Right ventricle myocardium inferior (tissue), 1 donor: ENCODE data around the gene EIF5. TPM values are rescaled to one million over a fixed set of nuclear protein-coding genes. Genes with fewer than 3 reads are reported as not detected.

Source experiments
- ATAC-seq: fragments of 200-7000 bp; cut with Tn5 transposase; one replicate; pipeline ENCODE4 v1.9.1; 2020; ENCODE audit warnings: mild to moderate bottlenecking, moderate library complexity
- DNase-seq: peaks from one replicate; pipeline ENCODE4 v3.0.0; 2021; ENCODE audit errors: missing footprints
- intact Hi-C: fragments of 100-400 bp; cut with DNase I; formaldehyde crosslinking; loops from one replicate; pipeline ENCODE4 v1.11.0; 2022
- long read RNA-seq: library from polyadenylated mRNA; unstranded; transcript quantifications from one replicate; pipeline ENCODE4 v2.0.0, GENCODE V29; 2021
- total RNA-seq: library from RNA; stranded (reverse); fragmentation: NEBNext Ultra II Directional; extraction: Animal tissue kit (Norgen Biotek cat#: 25700); gene quantifications from one replicate; pipeline ENCODE4 v1.2.1, GENCODE V29; 2021
- donor health status: DM: no; HTN: yes; CAD: no; lungs with severe emphysema.

EIF5 gene
- total RNA-seq = 252 TPM
- long read RNA-seq, full-length matches to known transcripts = 146 of 202 reads
- long read RNA-seq, partial matches to known transcripts = 45 of 202 reads
- long read RNA-seq, other reads (novel, unspliced or antisense) = 11 of 202 reads

DNA sequence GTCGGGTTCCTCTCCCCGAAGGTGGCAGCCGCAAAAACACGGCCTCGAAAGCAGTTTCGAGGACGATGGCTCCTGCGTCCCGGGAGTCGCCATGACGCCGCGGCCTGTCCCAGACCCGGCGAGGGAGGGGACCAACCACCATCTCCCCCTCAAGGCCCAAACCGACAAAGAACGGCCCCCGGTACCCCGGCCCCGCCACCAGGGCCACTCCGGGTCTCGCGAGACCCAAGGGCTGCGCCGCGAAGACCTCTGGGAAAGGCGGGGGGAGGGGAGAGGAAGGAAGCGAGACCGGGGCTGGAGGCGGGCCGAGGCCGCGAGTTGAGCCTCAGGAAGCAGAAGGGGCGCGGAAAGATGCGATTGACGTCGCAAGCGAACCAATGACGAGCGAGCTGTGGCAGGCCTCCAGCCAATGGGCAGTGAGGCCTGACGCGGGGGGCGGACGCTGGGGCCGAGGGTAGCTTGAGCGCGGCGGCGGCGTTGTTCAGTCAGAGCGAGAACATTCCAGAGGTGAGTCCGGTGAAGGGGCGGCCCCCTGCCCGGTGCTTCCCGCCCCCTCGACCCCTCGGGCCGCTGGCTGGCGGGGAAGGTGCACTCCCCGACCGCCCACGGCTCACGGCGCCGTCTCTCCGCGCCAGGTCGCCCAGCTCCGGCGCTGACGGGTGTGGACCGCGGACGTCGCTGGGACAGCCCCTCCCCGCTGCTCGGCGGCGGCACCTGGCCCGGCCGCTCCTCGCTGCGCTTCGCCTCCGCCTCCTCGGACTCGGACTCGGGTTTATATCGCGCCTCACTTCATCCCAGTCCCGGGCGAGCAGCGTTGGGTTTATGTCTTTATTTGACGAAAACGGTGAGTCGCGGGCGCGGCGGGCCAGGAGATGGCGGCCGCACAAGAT lies at the start of gene EIF5:
EIF5 (plus strand) TSS at position 484 of the 890 bp plus-strand sequence. CDS start 1,624 bp downstream, outside the sequence.
- peak; percentile 99 for DNase-seq
- intact Hi-C loops = loop anchor here (2.0 kb wide), 1 partner anchor 51 kb away; the partner anchor contains the start of gene MARK3
- peak; percentile 96 for ATAC-seq

DNA sequence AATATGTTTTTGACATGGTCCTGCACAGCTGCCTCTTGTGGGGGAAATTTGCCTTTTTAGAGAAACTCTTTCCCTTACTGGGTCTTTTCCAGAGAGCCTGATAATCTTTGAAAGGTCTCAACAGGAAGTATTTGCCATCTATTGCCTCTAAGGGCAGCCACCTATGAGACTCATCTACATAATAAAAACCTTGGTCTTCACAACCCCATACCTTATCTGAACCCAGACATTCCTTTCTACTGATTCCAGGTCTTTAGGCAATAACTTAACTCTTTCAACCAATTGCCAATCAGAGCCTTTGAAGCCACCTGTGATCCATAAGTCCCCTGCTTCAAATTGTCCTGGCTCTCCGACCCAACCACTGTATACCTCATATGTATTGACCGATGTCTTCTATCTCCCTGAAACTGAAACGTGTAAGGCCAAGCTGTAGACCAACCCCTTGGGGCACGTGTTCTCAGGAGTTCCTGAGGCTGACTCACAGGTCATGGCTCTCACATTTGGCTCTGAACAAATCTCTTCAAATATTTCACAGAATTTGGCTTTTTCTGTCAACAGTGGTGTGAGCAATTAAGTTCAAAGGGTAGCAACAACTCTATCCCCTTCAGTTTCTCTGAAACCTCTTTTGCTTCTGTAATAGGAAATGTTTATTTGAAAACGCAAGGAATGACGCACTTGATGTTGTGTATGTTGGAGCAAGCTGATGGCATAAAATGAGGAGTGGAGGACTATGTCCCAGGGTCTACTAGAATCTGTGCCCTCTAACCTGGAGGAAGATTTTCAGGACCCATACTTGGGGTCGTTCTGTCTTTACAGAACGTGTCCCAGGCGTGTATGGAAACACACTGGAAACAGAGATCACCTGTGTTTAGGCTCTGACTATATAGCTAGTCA lies 49.2 kb upstream of the EIF5 start:
- ATAC-seq = no peak
- DNase-seq = no peak
- intact Hi-C loops = no loop called here

DNA sequence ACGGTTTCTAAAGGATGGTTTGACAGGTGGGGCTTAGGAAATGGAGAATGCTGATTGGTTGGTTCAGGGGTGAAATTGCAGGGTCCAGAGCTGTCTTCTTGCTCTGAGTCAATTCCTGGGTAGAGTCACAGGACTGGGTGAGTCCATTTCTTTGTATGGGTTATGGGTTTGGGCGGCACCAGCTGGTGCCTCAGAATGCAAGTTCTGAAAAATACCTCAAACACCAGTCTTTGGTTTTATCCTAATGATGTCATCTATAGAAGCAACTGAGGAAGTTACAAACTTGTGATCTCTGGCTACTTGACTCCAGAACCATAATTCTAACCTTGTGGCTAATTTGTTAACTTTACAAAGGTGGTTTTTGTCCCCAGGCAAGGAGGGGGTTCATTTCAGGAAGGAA lies 47.6 kb upstream of the EIF5 start:
- ATAC-seq (no peak), DNase-seq (no peak)
- intact Hi-C loops = no loop called here

DNA sequence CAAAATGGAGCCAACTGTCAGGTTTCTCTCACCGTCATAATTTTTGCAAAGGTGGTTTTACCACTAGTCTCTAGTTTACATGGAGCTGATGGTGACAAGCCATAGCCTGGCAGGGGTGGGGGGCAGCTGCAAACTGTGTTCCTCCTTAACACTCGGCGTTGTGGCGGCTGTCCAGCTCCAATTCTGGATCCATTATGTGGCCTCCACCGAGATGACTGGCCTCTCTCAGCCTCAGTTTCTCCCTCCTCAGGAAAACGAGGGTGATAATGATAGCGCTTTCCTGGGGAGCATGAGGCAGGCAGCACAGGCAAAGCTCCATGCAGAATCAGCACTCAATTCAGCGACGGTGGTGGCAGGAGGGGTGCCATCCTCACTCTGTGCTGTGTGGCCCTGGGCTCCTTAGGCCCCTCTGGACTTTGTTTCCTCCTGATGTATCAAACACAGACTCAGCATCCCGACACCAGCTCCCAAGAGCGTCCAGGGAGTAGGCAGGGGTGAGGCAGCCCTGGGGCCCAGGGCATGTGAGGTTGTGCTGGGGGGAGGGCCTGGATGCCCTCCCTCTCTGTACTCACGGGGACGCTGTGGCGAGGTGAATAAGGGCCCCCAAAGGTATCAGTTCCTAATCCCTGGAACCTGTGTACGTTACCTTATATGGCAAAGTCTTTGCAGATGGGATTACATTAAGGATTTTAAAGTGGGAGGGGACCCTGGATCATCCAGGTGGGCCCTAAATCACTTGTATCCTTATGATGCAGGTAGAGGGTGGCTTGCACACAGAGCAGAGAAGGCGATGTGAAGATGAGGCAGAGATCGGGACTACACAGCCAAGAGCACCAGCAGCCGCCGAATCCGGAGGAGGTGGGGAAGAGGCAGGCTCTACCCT lies 46.8 kb upstream of the EIF5 start:
- ATAC-seq (no peak), DNase-seq (no peak)
- intact Hi-C loops = no loop called here

DNA sequence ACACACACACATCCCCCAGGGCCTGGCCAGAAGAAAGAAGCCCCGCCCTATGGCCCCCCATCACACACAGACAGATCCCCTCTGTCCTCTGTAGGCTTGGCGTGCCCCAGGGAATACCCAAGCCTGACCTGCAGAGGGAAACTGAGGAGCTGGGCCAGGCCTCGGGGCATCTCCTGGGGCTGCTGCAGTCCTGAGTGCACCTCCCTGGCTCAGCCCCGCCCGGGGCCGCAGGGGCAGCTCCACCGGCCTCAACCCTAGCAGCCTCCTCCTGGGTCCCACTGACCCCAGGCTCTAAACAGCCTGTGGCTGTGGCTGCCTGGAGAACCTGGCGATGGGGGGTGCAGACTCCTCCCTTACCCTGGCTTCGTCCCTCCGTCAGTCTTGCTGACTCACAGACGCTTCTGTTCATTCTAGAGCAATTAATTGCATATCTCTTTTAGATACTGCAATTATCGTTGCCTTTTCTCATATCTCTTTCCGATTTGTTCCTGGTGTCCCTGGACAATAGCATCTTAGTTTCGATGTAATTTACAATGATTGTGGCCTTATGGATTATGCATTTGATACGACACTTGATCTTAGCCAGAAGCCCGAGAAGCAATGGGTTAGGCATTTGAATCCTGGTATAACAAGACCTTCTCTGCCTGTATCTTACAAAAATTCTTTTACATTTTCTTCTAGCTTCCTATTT lies 45.8 kb upstream of the EIF5 start:
- no peak for ATAC-seq
- no peak for DNase-seq
- intact Hi-C loops = no loop called here

DNA sequence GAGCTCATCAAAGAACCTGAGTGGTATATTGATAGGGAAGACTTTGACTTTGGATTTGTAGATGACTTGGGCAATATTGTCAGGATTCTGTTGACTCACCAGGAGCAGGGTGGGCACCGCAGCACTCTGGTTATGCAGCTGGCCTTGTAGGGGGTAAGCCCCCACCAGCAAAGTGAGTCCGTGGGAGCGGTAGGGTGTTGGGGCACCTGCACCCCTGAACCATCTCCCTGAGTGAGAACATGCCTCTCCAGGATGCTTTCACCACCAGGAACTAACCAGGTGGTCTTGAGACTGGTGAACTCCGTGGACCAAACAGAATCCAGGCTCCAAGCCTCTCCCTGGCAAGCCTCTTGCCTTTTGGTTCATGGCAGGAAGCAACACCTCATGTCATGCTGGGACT lies 44.0 kb upstream of the EIF5 start:
- DNase-seq = no peak
- intact Hi-C loops = no loop called here
- ATAC-seq = no peak

DNA sequence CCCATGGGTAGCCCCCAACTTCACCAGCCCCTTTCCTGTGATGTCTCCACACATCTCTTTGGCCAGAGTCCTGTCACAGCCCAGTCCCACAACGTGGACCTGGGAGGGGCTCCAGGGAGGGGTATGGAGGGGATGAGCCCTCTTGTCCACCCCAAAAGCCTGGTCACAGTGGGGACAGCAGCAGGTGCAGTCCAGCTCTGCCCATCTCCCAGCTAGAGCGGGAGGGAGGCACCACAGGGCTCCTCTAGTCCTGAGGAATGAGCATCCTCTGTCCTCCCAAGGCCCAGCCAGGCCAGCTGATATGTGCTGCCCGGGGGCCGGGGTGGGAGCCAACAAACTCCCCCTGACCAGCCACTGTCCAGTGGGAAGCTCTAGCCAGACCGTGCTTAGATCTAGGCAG lies 43.5 kb upstream of the EIF5 start:
- DNase-seq = no peak
- no peak for ATAC-seq
- intact Hi-C loops = no loop called here

DNA sequence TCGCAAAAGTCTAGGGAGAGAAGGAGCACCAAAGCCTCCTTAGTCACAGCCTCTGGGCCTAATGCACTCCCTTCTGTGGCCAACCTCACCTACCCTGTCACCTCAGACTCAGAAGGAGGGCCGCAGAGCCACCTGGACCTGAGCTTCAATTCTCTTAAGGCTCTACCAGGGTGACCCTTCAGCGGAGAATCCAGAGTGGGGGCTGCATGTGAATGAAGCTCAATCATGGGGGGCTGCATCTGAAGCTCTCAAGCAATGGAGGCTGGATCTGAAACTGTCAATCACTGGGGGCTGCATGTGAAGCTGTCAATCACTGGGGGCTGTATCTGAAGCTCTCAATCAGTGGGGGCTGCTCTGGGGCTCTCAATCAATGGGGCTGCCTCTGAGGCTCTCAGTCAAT lies 43.1 kb upstream of the EIF5 start:
- DNase-seq = no peak
- intact Hi-C loops = no loop called here
- ATAC-seq = no peak

DNA sequence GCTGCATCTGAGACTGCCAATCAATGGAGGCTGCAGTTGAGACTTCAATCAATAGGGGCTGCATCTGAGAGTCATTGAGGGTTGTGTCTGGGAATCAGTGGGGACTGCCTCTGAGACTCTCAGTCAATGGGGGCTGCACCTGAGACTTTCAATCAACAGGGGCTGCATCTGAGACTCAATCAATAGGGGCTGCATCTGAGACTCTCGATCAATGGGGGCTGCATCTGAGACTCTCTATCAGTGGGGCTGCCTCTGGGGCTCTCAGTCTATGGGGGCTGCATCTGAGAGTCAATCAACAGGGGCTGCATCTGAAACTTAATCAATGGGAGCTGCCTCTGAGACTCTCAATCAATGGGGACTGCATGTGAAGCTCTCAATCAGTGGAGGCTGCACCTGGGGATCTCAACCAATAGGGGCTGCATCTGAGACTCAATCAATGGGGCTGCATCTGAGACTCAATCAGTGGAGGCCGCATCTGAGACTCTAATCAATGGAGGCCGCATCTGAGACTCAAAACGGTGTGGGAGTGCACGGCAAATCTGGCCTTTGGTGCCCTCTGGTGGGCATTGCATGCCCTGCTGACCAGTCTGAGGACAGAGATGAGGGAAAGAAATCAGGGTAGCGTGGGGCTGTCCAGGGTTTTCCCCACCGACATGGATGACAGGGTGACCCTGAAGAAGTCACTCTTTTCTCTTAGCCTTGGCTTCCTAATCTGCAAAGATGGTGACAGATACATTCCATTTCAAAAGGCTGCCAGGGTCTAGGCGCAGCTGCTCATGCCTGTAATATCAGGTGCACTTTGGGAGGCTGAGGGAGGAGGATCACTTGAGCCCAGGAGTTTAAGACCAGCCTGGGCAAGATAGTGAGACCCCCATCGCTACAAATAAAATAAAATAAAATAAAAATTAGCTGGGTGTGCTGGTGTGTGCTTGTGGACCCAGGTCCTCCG lies 41.3 kb upstream of the EIF5 start:
- ATAC-seq = peak; percentile 89
- peak; percentile 77 for DNase-seq
- intact Hi-C loops = loop anchor here (1.0 to 2.0 kb wide), 3 partner anchors 103 to 218 kb away; no protein-coding TSS in a partner anchor

DNA sequence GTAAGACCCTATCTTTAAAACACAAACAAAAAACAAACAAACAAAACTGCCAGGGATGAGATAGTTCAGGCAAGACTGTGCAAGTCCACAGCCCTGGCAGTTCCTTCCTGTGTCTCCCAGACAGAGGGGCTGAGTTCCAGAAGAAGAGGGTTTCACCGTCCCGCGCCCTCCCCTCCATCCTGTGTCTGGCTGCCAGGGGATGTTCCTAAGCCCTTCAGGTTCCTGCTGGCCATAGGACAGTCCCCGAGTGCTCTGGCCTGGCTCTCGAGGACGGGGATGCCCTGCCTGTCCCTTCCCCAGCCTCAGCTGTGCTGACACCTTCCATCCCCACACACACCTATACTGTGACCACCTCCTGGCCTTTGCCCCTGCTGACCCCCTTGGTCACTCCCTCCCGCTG lies 40.6 kb upstream of the EIF5 start:
- DNase-seq = no peak
- intact Hi-C loops = loop anchor here (2.0 kb wide), 1 partner anchor 219 kb away; no protein-coding TSS in a partner anchor
- ATAC-seq = no peak

DNA sequence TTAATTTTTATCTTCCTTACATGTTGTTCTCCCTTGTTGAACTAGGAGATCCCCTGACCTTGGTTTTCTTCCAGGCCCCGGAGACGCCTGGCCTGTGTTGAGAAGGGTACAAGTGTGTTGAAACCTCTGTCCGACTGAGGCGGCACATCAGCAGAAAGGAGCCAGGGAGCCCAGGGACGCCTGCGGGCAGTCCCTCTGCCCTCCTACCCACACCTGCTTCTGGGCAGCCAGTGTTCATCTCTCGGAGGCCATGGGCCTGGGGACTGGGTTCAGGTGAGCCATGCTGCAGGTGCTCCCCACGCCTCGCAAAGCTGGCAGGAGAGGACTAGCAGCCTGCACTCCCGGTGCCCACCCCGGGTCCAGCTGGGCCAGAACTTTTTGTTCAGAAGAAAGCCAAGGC lies 39.9 kb upstream of the EIF5 start:
- no peak for ATAC-seq
- intact Hi-C loops = no loop called here
- DNase-seq = no peak

DNA sequence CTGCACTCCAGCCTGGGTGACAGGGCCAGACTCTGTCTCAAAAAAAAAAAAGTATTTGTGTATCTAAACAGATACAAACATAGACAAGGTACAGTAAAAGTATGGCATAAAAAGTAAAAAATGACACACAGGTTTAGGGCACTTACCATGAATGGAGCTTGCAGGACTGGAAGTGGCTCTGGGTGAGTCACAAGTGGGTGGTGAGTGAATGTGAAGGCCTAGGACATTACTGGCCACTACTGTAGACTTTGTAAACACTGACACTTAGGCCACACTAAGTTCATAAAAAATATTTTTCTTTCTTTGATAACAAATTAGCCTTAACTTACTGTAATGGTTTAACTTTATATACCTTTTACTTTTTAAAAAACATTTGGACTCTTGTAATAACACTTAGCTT lies 38.0 kb upstream of the EIF5 start:
- intact Hi-C loops = no loop called here
- no peak for ATAC-seq
- no peak for DNase-seq

DNA sequence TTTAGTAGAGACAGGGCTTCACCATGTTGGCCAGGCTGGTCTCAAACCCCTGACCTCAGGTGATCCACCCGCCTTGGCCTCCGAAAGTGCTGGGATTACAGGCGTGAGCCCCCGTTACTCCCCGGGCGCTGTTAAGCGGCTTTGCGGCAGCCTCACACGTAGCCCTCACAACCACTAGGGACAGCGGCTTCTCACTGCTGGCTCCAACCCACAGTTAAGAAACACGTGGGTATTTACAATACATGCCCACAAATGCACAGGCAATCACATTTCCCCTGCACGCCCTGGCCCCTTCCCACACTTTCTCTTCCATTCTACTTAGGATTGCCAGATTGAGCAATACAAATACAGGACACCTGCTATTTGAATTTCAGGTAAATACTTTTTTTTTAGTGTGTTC lies 37.0 kb upstream of the EIF5 start:
- DNase-seq (no peak), ATAC-seq (no peak)
- intact Hi-C loops = no loop called here

DNA sequence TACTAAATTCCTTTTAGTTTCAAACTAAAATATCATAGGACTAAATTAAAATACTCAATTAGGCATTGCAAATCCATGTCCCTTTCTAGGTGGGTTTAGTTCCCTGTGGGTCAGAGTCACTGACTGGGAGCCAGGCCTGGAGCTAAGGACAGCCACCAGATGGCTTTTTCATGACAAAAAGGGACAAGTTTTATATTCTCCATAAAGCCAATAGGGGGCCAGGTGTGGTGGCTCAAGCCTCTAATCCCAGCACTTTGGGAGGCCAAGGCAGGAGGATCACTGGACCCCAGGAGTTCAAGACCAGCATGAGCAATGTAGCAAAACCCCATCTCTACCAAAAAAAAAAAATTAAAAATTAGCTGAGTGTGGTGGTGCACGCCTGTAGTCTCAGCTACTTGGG lies 35.4 kb upstream of the EIF5 start:
- intact Hi-C loops = no loop called here
- ATAC-seq (no peak), DNase-seq (no peak)

DNA sequence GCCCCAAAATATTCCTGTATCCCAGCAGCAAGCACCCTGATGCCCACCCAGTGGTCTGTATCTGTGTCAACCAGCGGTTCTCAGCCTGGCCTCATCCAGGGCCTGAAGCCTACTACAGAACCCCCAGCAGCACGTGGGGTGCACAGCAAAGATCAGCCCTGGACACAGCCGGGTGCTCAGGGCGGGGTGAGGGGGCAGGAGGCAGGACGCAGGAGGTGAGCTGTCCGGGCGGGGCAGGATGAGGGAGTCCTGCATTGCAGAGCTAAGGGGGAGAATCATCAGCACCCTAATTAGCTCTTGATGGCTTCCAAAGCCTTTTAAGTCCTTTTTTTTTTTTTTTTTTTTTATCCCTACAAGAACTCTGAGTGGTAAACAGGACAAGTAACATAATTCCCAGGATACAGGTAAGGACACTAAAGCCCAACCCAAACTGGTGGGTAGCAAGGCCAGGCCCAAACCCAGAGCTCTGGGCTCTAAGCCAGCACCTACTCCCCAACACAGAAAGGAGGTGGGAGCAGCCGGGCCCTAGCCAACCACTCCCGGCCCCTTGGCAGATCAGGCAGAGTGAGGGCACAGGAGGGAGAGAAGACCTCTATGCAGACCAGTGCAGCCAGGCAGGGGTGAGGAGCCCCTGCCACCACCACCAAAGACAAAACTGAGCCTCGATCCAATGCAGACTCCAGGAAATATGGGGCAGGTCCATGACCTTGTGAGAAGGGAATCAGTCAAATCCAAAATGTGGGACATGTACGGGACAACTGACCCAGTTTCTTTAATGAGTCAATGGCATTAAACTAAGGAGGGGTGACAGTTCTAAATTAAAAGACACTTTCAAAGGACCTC lies 32.3 kb upstream of the EIF5 start:
- ATAC-seq (no peak), DNase-seq (no peak)
- intact Hi-C loops = no loop called here

DNA sequence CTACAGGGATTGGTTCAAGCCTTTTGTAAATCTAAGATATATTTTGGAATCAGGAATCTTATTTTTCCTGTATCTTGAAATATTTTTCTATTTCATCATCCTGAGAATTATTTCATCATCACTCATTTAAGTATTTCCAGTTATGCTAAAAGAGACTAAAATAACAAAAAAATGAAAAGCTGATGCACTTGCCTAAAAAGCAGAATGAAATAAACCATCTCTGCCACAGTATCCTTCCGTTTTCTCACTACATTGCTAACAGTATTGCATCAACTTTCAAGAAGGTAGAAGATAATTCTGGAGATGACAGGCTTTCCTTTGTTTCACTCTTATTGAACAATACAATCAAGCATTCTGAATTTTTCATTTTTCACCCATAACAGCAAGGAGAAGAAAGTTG lies 31.1 kb upstream of the EIF5 start:
- ATAC-seq (no peak), DNase-seq (no peak)
- intact Hi-C loops = no loop called here
